ENCODE results near the gene CREB3L4.
"Not testable (repeated sequence)": the region's sequence is repeated elsewhere in the genome, so short reads cannot be mapped to it uniquely, and the experiment has no call there.

Gene CREB3L4

DNA sequence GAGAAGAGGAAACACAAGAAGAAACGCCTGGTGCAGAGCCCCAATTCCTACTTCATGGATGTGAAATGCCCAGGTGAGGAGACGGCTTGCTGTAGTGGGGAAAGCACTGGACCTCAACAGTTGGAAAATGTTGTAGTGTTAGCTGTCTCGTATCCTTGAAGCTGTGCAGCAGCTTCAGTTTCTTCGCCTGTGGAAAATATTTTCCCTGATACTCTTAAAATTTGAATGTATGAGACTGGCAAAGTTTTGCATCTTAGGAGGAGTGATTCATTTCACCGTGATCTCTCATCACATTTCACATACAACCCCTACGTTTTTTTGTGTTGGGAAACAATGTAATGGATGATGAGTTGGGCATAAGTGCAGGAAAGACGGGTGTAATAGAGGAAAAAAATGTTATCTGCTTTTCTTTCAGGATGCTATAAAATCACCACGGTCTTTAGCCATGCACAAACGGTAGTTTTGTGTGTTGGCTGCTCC is 23.5 kb downstream of the CREB3L4 start:
- Mint-ChIP-seq H3K9me3 (peaks cover 7% of the 10 kb centered on the region), H3K27me3 (ENCODE audit: low read depth, poor library complexity) (no peaks in the 10 kb centered on the region), H3K36me3 (ENCODE audit: low read depth) (peaks cover 57% of the 10 kb centered on the region), H3K4me1 (peaks cover 39% of the 10 kb centered on the region), H3K27ac (peak overlapping the region; percentile 98), H3K4me3 (peak overlapping the region; percentile 98)
- TF ChIP-seq, protein P1, sequence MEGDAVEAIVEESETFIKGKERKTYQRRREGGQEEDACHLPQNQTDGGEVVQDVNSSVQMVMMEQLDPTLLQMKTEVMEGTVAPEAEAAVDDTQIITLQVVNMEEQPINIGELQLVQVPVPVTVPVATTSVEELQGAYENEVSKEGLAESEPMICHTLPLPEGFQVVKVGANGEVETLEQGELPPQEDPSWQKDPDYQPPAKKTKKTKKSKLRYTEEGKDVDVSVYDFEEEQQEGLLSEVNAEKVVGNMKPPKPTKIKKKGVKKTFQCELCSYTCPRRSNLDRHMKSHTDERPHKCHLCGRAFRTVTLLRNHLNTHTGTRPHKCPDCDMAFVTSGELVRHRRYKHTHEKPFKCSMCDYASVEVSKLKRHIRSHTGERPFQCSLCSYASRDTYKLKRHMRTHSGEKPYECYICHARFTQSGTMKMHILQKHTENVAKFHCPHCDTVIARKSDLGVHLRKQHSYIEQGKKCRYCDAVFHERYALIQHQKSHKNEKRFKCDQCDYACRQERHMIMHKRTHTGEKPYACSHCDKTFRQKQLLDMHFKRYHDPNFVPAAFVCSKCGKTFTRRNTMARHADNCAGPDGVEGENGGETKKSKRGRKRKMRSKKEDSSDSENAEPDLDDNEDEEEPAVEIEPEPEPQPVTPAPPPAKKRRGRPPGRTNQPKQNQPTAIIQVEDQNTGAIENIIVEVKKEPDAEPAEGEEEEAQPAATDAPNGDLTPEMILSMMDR (IDR thresholded peaks at IDR 0.05) = no peak
- no peak for DNase-seq

DNA sequence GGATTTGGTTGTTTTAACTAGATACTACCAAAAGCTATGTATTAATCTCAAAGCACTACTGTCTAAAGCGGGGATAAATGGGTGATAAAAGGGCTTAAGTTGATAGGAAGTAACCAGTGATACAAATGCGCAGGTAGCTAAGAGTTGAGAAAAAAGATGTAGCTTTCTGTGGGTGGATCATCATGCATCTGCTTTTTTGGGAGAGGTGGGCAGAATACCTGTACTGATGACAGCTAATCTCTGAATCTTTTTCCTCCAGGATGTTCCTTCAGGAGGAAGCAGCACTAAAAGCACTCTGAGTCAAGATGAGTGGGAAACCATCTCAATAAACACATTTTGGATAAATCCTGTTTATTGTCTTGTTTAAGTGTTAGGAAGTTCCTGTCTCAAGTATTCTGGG is 24.1 kb downstream of the CREB3L4 start:
- peak overlapping the region; percentile 98 for H3K4me3 Mint-ChIP-seq
- no peak for DNase-seq
- H3K4me1 Mint-ChIP-seq = peaks cover 33% of the 10 kb centered on the region
- peaks cover 7% of the 10 kb centered on the region for H3K9me3 Mint-ChIP-seq
- peaks cover 58% of the 10 kb centered on the region for H3K36me3 Mint-ChIP-seq (ENCODE audit: low read depth)
- H3K27me3 Mint-ChIP-seq (ENCODE audit: low read depth, poor library complexity) = no peaks in the 10 kb centered on the region
- H3K27ac Mint-ChIP-seq = peak overlapping the region; percentile 47
- TF ChIP-seq, protein P1 (IDR thresholded peaks at IDR 0.05) = no peak

DNA sequence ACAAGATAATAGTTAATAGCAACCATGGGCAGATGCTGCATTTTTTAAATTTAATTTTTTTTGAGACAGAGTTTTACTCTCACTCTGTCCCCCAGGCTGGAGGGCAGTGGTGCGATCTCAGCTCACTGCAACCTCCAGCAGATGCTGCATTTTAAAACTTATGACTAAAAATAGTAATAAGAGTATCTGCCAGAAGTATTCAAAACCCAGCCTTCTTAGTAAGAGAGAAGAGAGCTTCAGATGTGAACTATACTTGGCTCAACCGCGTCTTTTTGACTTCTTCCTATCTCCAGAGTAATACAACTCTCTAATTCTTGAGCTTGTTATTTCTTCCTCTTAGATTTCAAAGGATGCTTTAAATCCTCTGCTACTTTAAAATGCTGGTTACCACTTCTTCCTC is 27.5 kb downstream of the CREB3L4 start:
- H3K27ac Mint-ChIP-seq = peak overlapping the region; percentile 15

DNA sequence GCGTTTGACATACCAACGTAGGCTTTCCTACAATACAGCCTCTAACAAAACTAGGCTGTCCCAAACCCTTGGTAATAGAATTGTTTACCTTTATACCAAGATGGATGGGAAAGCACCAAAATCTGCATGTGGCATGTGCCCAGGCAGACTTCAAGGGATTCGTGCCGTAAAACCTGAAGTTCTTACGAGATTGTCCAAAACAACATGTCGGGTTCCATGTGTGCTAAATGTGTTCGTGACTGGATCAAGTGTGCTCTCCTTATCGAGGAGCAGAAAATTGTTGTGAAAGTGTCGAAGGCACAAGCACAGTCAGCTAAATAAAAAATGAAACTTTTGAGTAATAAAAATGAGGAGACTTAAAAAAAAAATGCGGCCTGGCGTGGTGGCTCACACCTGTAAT is 27.9 kb downstream of the CREB3L4 start:
- H3K27me3 Mint-ChIP-seq (ENCODE audit: low read depth, poor library complexity) = no peaks in the 10 kb centered on the region
- no peak overlapping the region for H3K4me3 Mint-ChIP-seq
- no peak for DNase-seq
- TF ChIP-seq, protein P1 (IDR thresholded peaks at IDR 0.05) = no peak
- H3K9me3 Mint-ChIP-seq = peaks cover 4% of the 10 kb centered on the region
- H3K4me1 Mint-ChIP-seq = peaks cover 21% of the 10 kb centered on the region
- H3K27ac Mint-ChIP-seq = peak overlapping the region; percentile 15
- peaks cover 52% of the 10 kb centered on the region for H3K36me3 Mint-ChIP-seq (ENCODE audit: low read depth)

More for the DNA sequence above, 27.5 kb downstream of the CREB3L4 start:
- Mint-ChIP-seq H3K4me1 (peaks cover 25% of the 10 kb centered on the region), H3K27me3 (ENCODE audit: low read depth, poor library complexity) (no peaks in the 10 kb centered on the region), H3K36me3 (ENCODE audit: low read depth) (peaks cover 54% of the 10 kb centered on the region), H3K9me3 (peaks cover 4% of the 10 kb centered on the region), H3K4me3 (no peak overlapping the region)
- TF ChIP-seq, protein P1 (IDR thresholded peaks at IDR 0.05) = no peak
- no peak for DNase-seq

DNA sequence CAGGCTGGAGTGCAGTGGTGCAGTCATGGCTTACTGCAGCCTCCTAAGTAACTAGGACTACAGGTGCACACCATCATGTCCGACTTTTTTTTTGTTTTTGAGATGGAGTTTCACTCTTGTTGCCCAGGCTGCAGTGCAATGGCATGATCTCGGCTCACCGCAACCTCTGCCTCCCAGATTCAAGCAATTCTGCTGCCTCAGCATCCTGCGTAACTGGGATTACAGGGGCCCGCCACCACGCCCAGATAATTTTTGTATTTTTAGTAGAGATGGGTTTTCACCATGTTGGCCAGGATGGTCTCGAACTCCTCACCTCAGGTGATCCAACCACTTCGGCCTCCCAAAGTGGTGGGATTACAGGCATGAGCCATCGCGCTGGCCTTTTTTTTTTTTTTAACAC is 29.2 kb downstream of the CREB3L4 start:
- H3K27ac Mint-ChIP-seq; H3K4me3 Mint-ChIP-seq; DNase-seq; H3K27me3 Mint-ChIP-seq (ENCODE audit: low read depth, poor library complexity); H3K4me1 Mint-ChIP-seq; H3K9me3 Mint-ChIP-seq: not testable (repeated sequence)
- H3K36me3 Mint-ChIP-seq (ENCODE audit: low read depth) = peaks cover 40% of the 10 kb centered on the region

DNA sequence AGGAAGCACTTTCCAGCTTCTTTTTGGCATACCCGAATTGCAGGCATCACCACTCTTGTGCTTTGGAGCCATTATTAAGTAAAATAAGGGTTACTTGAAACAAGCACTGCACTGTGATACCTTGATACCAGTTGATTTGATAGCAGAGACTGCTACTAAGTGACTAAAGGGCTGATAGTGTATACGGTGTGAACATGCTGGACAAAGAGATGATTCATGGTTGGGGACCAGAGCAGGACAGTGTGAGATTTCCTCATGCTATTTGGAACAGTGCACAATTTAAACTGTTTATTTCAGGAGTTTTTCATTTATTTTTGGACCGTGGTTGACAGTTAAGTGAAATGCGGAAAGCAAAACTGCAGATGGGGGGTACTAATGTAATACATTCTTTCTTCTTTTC is 32.7 kb downstream of the CREB3L4 start:
- Mint-ChIP-seq H3K4me3 (no peak overlapping the region), H3K9me3 (no peaks in the 10 kb centered on the region), H3K4me1 (no peaks in the 10 kb centered on the region), H3K36me3 (ENCODE audit: low read depth) (peaks cover 8% of the 10 kb centered on the region), H3K27ac (no peak overlapping the region), H3K27me3 (ENCODE audit: low read depth, poor library complexity) (no peaks in the 10 kb centered on the region)
- DNase-seq = no peak
- TF ChIP-seq, protein P1 (IDR thresholded peaks at IDR 0.05) = no peak

Data from nephron progenitor cell (in vitro differentiated cells).